K562 (cell line): Measurements from ENCODE around the gene OR4S1.

Experiments used
- ARID2 ChIP-seq: fragments of 450-650 bp; IDR thresholded peaks from 2 replicates; pipeline ENCODE4 v1.6.1; 2017; ENCODE audit warnings: antibody characterized with exemption, mild to moderate bottlenecking
- CEBPB ChIP-seq: fragments of 450-650 bp; IDR thresholded peaks from 2 replicates; pipeline ENCODE4 v1.6.1; 2016; ENCODE audit warnings: missing genetic modification characterization, missing compliant biosample characterization
- CREB1 ChIP-seq, 2 experiments: sonication (generic) in 1 of 2; formaldehyde crosslinking in 1 of 2; IDR thresholded peaks; 2 replicates each; pipeline versions ENCODE4 v1.6.1 to v1.8.0; 2012 to 2022; ENCODE audit warnings: inconsistent platforms in 1 of 2, mild to moderate bottlenecking in 1 of 2, missing genetic modification reagents in 1 of 2, moderate library complexity in 1 of 2
- E2F5 ChIP-seq: sonication (generic); formaldehyde crosslinking; IDR thresholded peaks from 2 replicates; pipeline ENCODE4 v1.8.0; 2022; ENCODE audit warnings: mild to moderate bottlenecking, missing genetic modification reagents
- ELF1 ChIP-seq: fragments of 200-800 bp; sonication (Bioruptor generic); IDR thresholded peaks from 2 replicates; pipeline ENCODE4 v1.6.1; 2016; ENCODE audit warnings: missing genetic modification characterization, missing compliant biosample characterization
- EP300 ChIP-seq: IDR thresholded peaks from 2 replicates; pipeline ENCODE4 v1.6.1; 2012; ENCODE audit warnings: low read length, improper control_type of control experiment
- PTBP1 ChIP-seq: fragments of 200-400 bp; formaldehyde crosslinking; IDR thresholded peaks from 2 replicates; pipeline ENCODE4 v1.6.1; 2017; ENCODE audit warnings: low read depth, low read length
- RFX5 ChIP-seq: IDR thresholded peaks from 2 replicates; pipeline ENCODE4 v1.6.1; 2011; ENCODE audit warnings: low read depth, mild to moderate bottlenecking, improper control_type of control experiment, low read length
- ZNF551 ChIP-seq: fragments of 250-450 bp; sonication (Bioruptor Pico); IDR thresholded peaks from 2 replicates; pipeline ENCODE4 v1.5.0; 2021; ENCODE audit warnings: mild to moderate bottlenecking, moderate library complexity
- TF ChIP-seq, protein P1 (sequence below): fragments of 250-450 bp; sonication (Bioruptor Pico); IDR thresholded peaks from 2 replicates; pipeline ENCODE4 v1.5.0; 2020; ENCODE audit warnings: mild to moderate bottlenecking, borderline replicate concordance
- TF ChIP-seq, protein P2 (sequence below), 3 experiments: IDR thresholded peaks in 2 of 3; conservative IDR thresholded peaks in 1 of 3; 2 replicates each; pipeline ENCODE4 v1.5.1; 2011 to 2012; ENCODE audit warnings: low read length in 3 of 3, mild to moderate bottlenecking in 3 of 3, control low read depth in 2 of 3, improper control_type of control experiment in 1 of 3, inconsistent platforms in 1 of 3, low read depth in 1 of 3, mixed read lengths in 1 of 3, moderate library complexity in 1 of 3; ENCODE audit not compliant: insufficient read depth in 2 of 3

- TF ChIP-seq E2F5 (CRISPR knock-in tag) (no peak), ELF1 (no peak), PTBP1 (no peak), RFX5 (no peak), EP300 (no peak), ZNF551 (CRISPR knock-in tag) (no peak), ARID2 (no peak), CEBPB (tag) (no peak), CREB1 (IDR thresholded peaks at IDR 0.05) (no peak), CREB1 (CRISPR knock-in tag; IDR thresholded peaks at IDR 0.05) (no peak)
- TF ChIP-seq, protein P1, sequence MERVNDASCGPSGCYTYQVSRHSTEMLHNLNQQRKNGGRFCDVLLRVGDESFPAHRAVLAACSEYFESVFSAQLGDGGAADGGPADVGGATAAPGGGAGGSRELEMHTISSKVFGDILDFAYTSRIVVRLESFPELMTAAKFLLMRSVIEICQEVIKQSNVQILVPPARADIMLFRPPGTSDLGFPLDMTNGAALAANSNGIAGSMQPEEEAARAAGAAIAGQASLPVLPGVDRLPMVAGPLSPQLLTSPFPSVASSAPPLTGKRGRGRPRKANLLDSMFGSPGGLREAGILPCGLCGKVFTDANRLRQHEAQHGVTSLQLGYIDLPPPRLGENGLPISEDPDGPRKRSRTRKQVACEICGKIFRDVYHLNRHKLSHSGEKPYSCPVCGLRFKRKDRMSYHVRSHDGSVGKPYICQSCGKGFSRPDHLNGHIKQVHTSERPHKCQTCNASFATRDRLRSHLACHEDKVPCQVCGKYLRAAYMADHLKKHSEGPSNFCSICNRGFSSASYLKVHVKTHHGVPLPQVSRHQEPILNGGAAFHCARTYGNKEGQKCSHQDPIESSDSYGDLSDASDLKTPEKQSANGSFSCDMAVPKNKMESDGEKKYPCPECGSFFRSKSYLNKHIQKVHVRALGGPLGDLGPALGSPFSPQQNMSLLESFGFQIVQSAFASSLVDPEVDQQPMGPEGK (CRISPR knock-in tag), result no peak
- TF ChIP-seq, protein P2, sequence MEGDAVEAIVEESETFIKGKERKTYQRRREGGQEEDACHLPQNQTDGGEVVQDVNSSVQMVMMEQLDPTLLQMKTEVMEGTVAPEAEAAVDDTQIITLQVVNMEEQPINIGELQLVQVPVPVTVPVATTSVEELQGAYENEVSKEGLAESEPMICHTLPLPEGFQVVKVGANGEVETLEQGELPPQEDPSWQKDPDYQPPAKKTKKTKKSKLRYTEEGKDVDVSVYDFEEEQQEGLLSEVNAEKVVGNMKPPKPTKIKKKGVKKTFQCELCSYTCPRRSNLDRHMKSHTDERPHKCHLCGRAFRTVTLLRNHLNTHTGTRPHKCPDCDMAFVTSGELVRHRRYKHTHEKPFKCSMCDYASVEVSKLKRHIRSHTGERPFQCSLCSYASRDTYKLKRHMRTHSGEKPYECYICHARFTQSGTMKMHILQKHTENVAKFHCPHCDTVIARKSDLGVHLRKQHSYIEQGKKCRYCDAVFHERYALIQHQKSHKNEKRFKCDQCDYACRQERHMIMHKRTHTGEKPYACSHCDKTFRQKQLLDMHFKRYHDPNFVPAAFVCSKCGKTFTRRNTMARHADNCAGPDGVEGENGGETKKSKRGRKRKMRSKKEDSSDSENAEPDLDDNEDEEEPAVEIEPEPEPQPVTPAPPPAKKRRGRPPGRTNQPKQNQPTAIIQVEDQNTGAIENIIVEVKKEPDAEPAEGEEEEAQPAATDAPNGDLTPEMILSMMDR (IDR thresholded peaks at IDR 0.05 in 2 of 3, conservative IDR thresholded peaks at IDR 0.05 in 1 of 3; ENCODE audit: insufficient read depth in 2 of 3, low read depth in 1 of 3, low read length in 3 of 3), result no peak
Measured at GRCh38 chr11:48305923-48306322, at the start of gene OR4S1.
